Dendritic cell treated with granulocyte-macrophage colony-stimulating factor and Interleukin-4, amounts not matched to agents 40 ng/mL and 50 ng/mL, for 4 days (primary cell): ENCODE results near the gene IGFBP2.
"Not testable (repeated sequence)": the region's sequence is repeated elsewhere in the genome, so short reads cannot be mapped to it uniquely, and the experiment has no call there.

ENCODE experiments used
- H3K27ac Mint-ChIP-seq: one replicate; pipeline ENCODE4 v1.8.0; 2022; ENCODE audit warnings: mild to moderate bottlenecking, mixed read lengths
- H3K27me3 Mint-ChIP-seq: one replicate; pipeline ENCODE4 v1.8.0; 2022; ENCODE audit warnings: mild to moderate bottlenecking, mixed read lengths
- H3K36me3 Mint-ChIP-seq: one replicate; pipeline ENCODE4 v1.8.0; 2022; ENCODE audit warnings: low read depth, mixed read lengths
- H3K4me1 Mint-ChIP-seq: one replicate; pipeline ENCODE4 v1.8.0; 2022; ENCODE audit warnings: low read depth, mixed read lengths
- H3K4me3 Mint-ChIP-seq: one replicate; pipeline ENCODE4 v1.8.0; 2022; ENCODE audit warnings: mild to moderate bottlenecking, moderate library complexity, mixed read lengths
- H3K9me3 Mint-ChIP-seq: one replicate; pipeline ENCODE4 v1.8.0; 2022; ENCODE audit warnings: mixed read lengths
- intact Hi-C: fragments of 100-400 bp; cut with micrococcal nuclease; formaldehyde crosslinking; loops from one replicate; pipeline ENCODE4 v1.15.0; 2022

The IGFBP2 gene, protein sequence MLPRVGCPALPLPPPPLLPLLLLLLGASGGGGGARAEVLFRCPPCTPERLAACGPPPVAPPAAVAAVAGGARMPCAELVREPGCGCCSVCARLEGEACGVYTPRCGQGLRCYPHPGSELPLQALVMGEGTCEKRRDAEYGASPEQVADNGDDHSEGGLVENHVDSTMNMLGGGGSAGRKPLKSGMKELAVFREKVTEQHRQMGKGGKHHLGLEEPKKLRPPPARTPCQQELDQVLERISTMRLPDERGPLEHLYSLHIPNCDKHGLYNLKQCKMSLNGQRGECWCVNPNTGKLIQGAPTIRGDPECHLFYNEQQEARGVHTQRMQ

DNA sequence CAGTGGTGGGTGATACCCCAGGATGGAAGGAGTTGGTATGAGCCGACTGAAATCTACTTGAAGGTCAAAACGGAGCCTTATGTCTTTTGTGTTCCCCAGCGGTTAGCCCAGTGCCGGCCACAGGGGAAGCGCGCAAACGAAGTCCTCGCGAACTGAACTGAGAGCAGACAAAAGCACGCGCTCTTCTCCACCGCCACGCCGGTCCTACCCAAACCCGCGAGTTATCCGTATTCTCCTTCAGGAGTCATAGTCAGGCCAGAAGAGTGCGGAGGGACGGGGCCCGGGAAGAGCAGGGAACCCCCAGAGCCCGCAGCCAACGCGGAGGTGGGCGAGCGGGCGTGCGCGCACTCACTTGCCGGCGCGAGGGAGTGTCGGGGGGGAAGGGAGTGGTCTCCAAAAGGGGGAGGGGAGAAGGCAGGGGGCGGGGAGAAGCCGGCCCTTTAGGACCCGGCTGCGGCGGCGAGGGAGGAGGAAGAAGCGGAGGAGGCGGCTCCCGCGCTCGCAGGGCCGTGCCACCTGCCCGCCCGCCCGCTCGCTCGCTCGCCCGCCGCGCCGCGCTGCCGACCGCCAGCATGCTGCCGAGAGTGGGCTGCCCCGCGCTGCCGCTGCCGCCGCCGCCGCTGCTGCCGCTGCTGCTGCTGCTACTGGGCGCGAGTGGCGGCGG lies at the start of gene IGFBP2:
IGFBP2 (plus strand) TSS at position 469 of the 664 bp plus-strand sequence; CDS start at position 573, 104 bp downstream.
- no peak within 1 kb of the TSS for H3K27ac Mint-ChIP-seq
- H3K4me3 Mint-ChIP-seq: peak within 1 kb of the TSS; percentile 68
- no peaks in the 10 kb centered on the region for H3K9me3 Mint-ChIP-seq
- intact Hi-C loops: no loop called here
- no peaks in the 10 kb centered on the region for H3K36me3 Mint-ChIP-seq
- peaks cover 75% of the 10 kb centered on the region for H3K27me3 Mint-ChIP-seq
- peaks cover 45% of the 10 kb centered on the region for H3K4me1 Mint-ChIP-seq

DNA sequence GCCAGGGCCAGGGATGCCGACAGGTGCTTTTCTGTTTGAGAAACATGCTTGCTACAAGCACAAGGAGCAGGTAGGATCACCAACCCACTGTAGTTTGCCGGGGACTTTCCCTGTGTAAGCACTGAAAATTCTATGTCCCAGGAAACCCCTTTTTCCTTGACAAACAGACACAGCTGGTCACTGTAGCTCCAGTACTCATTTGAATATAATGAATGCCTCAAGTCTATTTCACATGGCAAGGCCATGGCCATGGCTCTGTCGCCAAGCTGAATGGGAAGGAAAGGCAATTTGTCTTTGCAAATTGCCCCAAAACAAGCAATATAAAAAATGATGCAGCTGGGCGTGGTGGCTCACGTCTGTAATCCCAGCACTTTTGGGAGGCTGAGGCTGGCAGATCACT lies 49.6 kb upstream of the IGFBP2 start:
- H3K27ac Mint-ChIP-seq: no peak overlapping the region
- intact Hi-C loops: no loop called here
- no peaks in the 10 kb centered on the region for H3K4me1 Mint-ChIP-seq
- no peak overlapping the region for H3K4me3 Mint-ChIP-seq
- no peaks in the 10 kb centered on the region for H3K36me3 Mint-ChIP-seq
- H3K27me3 Mint-ChIP-seq: peaks cover 6% of the 10 kb centered on the region
- H3K9me3 Mint-ChIP-seq: no peaks in the 10 kb centered on the region

DNA sequence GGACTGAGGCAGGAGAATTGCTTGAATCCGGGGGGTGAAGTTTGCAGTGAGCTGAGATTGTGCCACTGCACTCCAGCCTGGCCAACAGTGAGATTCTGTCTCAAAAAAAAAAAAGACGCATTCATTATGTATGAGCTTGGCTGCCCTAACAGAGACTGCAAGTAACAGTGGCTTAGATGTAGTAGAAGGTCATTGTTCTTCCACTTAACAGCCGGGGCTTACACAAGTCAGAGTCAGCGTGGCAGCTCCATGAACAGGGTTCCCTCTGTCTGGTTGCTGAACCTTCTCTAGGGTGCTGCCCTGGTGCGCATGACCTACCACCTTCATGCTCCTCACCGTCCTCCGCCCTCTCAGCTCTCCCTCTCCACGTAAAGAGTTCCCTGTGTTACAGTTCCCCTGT lies 49.1 kb upstream of the IGFBP2 start:
- peaks cover 6% of the 10 kb centered on the region for H3K27me3 Mint-ChIP-seq
- intact Hi-C loops: no loop called here

DNA sequence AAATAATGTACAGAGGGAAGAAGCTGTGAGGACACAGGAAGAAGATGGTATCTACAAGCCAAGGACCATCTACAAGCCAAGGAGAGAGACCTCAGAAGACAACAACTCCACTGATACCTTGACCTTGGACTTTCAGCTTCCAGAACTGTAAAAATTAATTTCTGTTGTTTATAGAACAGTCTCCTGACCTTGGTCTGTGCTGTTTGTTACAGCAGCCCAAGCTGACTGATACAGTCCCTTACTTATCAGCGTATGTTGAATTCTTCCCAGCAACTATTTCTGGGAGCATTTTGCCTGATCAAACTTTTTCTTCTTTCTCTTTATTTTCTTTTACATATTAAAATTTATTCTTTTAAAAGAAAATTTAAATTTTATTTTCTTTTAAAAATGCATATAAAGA lies 47.8 kb upstream of the IGFBP2 start:
- Mint-ChIP-seq H3K4me3 (no peak overlapping the region), H3K36me3 (no peaks in the 10 kb centered on the region), H3K9me3 (no peaks in the 10 kb centered on the region), H3K27ac (no peak overlapping the region), H3K27me3 (peaks cover 4% of the 10 kb centered on the region), H3K4me1 (no peaks in the 10 kb centered on the region)
- intact Hi-C loops: no loop called here

More for the DNA sequence above, 49.1 kb upstream of the IGFBP2 start:
- Mint-ChIP-seq H3K4me3 (no peak overlapping the region), H3K4me1 (no peaks in the 10 kb centered on the region), H3K27ac (no peak overlapping the region), H3K36me3 (no peaks in the 10 kb centered on the region), H3K9me3 (no peaks in the 10 kb centered on the region)

DNA sequence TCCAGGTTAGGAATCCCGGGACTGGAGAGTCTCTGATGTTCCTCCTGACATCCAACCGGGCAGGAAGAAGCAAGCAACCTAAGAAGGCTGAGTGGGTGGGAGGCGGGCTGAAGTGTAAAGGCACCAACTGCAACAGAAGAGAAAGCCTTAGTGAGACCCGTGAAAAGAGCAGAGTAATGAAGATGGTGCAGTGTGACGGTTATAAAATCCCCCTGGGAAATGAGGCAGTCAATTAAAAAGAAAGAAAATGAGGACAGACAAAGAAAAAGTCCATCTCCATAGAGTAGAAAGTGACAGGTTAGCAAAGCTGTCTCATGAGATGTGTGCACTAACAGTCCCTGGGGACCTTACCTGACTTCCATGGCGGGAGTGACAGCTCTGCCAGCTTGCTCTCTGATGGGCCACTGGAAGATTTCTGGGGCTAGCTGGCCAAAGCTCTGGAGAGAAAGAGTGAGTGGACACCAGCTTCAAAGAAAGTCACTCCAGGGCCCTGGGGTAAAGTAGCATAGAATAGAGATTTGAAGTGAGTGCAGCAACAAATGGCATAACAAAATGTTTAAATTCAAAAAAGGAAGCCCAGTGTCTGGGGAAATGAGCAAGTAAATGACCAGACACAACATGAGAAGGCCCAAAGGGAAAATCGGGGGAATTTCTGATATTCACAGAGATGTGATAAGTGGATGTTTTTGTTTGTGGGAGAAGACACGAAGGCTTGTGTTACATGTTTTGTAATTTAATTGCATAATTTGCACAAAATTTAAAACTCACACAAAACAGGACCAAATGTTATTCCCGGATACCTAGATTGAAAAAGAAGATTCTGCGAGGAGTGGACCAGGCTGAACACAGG lies 44.1 kb upstream of the IGFBP2 start:
- Mint-ChIP-seq H3K4me1 (no peaks in the 10 kb centered on the region), H3K27me3 (peaks cover 7% of the 10 kb centered on the region), H3K4me3 (no peak overlapping the region), H3K27ac (no peak overlapping the region), H3K9me3 (no peaks in the 10 kb centered on the region), H3K36me3 (no peaks in the 10 kb centered on the region)
- intact Hi-C loops: no loop called here

DNA sequence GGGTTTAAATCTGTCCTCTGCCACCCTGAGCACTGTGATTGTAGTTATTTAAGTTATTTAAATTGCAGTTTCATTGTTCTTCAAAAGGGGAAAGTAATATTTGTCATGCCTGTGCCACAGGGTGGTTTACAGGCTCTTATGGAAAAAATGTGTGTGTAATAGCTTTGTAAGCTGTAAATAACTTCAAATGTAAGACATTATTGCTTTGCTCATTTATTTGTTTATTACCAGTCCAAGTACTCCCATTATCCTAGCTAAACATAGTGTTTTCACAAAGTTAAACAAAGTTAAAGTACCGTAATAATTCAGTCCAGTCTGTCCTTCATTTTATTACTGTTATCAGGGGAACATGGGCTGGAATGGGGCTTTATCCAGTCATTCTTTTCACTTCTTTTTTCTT lies 43.4 kb upstream of the IGFBP2 start:
- Mint-ChIP-seq H3K4me1 (no peaks in the 10 kb centered on the region), H3K27ac (no peak overlapping the region), H3K36me3 (no peaks in the 10 kb centered on the region), H3K4me3 (no peak overlapping the region), H3K9me3 (no peaks in the 10 kb centered on the region), H3K27me3 (peaks cover 2% of the 10 kb centered on the region)
- intact Hi-C loops: no loop called here

DNA sequence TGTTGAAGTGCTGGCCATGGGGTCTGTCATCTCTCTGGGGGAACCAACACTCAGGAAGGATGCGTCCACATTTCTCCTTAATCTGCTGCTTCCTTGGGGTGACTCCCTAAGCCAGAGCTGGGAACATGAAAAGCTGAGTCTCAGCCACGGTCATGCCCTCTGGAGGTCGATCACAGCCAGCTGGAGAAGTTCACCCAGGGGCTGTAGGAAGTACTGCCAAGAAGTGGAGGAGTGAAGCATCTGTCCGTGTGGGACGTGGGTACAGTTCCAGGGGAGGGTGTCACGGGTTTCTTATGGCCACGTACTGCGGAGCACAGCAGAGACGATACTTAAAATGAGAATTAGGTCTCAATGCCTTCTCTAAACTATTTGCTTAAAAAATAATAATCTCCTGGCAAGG lies 42.4 kb upstream of the IGFBP2 start:
- no peaks in the 10 kb centered on the region for H3K9me3 Mint-ChIP-seq
- H3K27ac Mint-ChIP-seq: no peak overlapping the region
- H3K4me3 Mint-ChIP-seq: no peak overlapping the region
- no peaks in the 10 kb centered on the region for H3K36me3 Mint-ChIP-seq
- no peaks in the 10 kb centered on the region for H3K4me1 Mint-ChIP-seq
- peaks cover 2% of the 10 kb centered on the region for H3K27me3 Mint-ChIP-seq
- intact Hi-C loops: no loop called here

DNA sequence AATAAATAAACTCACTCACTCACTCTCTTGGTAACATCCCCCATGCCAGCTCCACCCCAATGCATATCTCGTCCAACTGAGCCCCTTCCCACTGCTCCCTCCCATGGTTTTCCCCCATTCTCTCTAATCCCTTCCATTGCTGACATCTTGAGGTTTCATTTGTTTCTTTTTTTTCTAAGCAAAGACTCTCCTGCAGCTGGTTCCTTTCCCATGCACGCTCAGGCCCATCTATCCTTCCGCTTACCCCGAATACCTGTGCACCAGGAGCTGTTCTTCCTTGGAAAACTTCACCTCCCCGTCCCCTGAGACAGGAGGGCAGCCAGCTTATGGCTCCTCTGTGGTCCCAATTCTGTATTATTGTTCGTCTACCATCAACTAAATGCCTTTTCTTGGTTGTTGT lies 41.7 kb upstream of the IGFBP2 start:
- Mint-ChIP-seq H3K27ac (no peak overlapping the region), H3K4me1 (no peaks in the 10 kb centered on the region), H3K36me3 (no peaks in the 10 kb centered on the region), H3K4me3 (no peak overlapping the region), H3K9me3 (no peaks in the 10 kb centered on the region), H3K27me3 (peaks cover 2% of the 10 kb centered on the region)
- intact Hi-C loops: no loop called here

DNA sequence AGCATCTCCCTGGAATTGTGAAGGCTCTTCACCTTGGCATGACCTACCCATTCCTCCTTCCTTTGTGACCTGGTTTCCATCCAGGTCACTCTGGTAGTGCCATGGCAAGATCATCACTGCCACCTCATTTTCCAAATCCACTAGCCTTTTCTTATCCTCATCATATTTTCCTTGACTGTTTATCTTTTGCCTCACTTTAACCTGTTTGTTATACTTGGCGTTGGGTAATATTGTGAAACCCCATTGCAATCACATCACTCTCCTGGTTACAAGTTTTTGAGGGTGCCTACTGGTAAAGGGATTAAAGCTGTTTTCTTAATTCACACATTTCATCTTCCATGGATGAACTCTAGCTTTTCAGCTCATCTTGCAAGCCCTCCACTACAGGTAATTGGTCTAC lies 39.1 kb upstream of the IGFBP2 start:
- Mint-ChIP-seq H3K4me1 (no peaks in the 10 kb centered on the region), H3K4me3 (no peak overlapping the region), H3K9me3 (no peaks in the 10 kb centered on the region), H3K36me3 (no peaks in the 10 kb centered on the region), H3K27ac (no peak overlapping the region), H3K27me3 (peaks cover 4% of the 10 kb centered on the region)
- intact Hi-C loops: no loop called here

DNA sequence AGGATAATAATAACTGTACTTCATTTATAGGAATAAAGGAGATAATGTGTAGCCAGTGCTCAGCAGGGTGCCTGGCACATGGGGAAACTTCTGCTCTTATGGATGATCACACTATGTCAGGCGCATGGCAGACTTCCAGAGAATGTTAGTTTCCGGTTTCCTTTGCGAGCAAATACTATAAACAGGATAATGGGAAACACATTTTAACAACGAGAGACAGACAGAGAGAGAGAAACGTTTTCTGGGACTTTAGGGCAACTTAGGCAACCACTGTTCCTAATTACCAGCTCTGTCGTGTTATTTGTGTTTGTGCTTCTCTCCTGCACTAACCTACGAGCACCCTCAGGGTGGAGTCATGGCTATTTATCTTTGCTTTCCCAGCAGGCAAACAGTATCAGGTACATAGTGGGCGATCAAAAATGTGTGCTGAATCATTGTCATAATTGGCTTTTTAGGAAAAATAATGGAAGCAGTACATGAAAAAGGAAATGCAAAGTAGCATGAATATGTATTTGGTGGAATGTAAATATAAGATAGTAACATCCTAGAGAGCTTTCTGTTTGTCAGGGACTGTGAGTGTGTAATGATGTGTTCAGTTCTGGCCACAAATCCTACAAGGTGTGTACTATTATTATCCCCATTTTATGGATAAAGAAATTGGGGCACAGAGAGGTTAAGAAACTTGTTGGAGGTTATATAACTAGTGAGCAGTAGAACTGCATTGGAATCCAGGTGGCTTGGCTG lies 36.8 kb upstream of the IGFBP2 start:
- Mint-ChIP-seq H3K36me3 (no peaks in the 10 kb centered on the region), H3K27me3 (peaks cover 2% of the 10 kb centered on the region), H3K4me1 (no peaks in the 10 kb centered on the region), H3K4me3 (no peak overlapping the region), H3K27ac (no peak overlapping the region), H3K9me3 (no peaks in the 10 kb centered on the region)
- intact Hi-C loops: no loop called here

DNA sequence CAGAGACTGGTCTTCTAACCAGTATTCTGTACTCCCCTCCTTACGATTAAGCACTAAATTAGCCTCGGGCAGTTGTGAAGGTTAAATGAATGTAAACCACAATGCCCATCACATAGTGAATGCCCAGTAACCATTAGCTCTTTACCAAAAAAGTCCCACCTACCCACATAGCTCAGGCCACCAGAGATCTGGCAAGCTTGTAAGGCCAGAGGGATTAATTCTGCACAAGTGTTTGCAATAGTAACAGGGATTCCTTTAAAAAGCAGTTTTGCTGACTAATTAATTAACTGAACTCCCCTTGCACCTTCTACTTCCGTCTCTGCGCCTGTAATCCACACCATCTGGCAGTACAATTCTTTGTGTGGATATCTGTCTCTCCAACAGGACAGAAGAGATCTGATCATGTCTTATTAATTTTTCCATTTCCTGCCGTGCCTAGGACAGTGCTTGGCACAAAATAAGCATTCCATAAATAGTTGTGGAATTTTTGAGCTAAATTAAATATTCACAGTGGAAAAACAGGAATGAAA lies 36.2 kb upstream of the IGFBP2 start:
- H3K9me3 Mint-ChIP-seq: no peaks in the 10 kb centered on the region
- intact Hi-C loops: no loop called here
- H3K4me3 Mint-ChIP-seq: no peak overlapping the region
- H3K4me1 Mint-ChIP-seq: no peaks in the 10 kb centered on the region
- H3K36me3 Mint-ChIP-seq: no peaks in the 10 kb centered on the region
- no peak overlapping the region for H3K27ac Mint-ChIP-seq
- H3K27me3 Mint-ChIP-seq: peaks cover 2% of the 10 kb centered on the region

DNA sequence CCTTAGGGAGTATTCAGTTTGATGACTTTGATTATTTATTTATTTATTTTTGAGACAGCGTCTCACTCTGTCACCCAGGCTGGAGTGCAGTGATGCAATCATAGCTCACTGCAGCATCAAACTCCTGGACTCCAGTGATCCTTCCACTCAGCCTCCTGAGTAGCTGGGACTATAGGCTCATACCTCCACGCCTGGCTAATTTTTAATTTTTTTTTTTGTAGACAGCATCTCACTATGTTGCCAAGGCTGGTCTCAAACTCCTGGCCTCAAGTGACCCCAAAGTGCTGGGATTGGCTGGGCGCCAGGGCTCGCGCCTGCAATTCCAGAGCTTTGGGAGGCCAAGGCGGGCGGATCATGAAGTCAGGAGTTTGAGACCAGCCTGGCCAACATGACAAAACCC lies 35.4 kb upstream of the IGFBP2 start:
- H3K27me3 Mint-ChIP-seq, H3K36me3 Mint-ChIP-seq, intact Hi-C loops, H3K4me1 Mint-ChIP-seq, H3K27ac Mint-ChIP-seq, H3K4me3 Mint-ChIP-seq, H3K9me3 Mint-ChIP-seq: not testable (repeated sequence)

DNA sequence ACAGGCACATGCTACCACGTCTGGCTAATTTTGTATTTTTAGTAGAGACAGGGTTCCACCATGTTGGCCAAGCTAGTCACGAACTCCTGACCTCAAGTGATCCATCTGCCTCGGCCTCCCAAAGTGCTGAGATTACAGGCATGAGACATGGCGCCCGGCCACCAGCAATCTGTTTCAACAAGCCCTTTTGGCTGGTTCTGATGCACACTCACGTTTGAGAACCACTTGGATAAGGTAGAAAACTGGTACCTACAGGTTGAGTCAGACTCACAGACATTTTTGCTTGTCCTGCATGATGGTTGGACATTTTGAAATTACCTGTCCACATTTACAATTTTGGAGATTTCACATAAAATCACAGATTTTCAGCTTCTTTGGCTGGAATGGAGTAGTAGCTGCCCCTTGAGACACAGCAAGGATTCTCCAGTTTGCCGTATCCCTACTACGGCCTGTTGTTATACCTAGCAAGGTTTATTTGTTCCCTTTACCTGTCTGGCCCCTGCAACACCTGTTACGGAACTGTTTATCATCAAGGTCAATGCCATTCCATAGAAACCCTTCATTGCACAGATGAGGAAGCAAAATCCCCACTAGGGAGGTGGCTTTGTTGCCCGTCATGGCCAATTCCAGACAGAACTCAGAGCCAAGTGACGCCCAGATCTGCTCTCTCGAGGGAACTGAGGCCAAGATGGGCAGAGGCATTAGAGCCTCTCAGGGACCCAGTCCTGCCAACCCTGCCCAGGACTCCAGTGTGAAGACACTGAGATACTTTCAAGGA lies 31.4 kb upstream of the IGFBP2 start:
- H3K27ac Mint-ChIP-seq: no peak overlapping the region
- H3K36me3 Mint-ChIP-seq: no peaks in the 10 kb centered on the region
- intact Hi-C loops: no loop called here
- no peak overlapping the region for H3K4me3 Mint-ChIP-seq
- H3K27me3 Mint-ChIP-seq: peaks cover 17% of the 10 kb centered on the region
- no peaks in the 10 kb centered on the region for H3K4me1 Mint-ChIP-seq
- no peaks in the 10 kb centered on the region for H3K9me3 Mint-ChIP-seq
